ENCODE measurements around the gene SHMT1.
A peak's percentile ranks its signal among the peaks of the same experiment; 100 is the strongest.
"Not testable (repeated sequence)": the region's sequence is repeated elsewhere in the genome, so short reads cannot be mapped to it uniquely, and the experiment has no call there.

SHMT1 gene

GRCh38 chr17:18363101-18364049 is at the start of gene SHMT1:
Gene SHMT1 (minus strand): TSS chr17:18363550. CDS start chr17:18355981, 7,569 bp downstream.
- peak; percentile 77 to 86 for DNase-seq (ENCODE audit: low read depth in 2 of 2)

- not testable (repeated sequence) for DNase-seq (ENCODE audit: low read depth in 2 of 2)
These were observed 48.7 kb upstream of the SHMT1 start for GRCh38 chr17:18412001-18412538.

DNA sequence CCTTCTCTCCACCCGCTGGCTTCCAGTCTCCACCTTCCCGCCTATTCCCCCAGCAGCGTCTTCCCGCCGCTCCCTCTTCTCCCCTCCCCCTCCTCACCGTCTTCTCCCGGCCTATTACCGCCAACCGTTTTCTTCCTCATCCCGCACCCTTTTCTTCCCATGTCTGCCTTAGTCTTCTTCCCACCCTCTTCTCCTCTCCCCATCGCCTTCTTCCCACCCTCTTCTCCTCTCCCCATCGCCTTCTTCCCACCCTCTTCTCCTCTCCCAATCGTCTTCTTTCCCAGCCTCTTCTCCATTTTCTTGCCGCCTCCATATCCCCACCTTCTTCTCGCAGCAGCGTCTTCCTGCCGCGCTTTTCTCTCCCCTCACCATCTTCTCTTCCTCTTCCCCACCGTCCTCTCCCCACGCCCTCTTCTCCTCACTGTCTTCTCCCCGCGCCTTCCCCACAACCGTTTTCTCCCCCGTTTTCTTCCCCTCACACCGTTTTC is 48.1 kb upstream of the SHMT1 start:
- DNase-seq (ENCODE audit: low read depth in 2 of 2): peak; percentile 4 to 11

- DNase-seq (ENCODE audit: low read depth in 2 of 2): not testable (repeated sequence)
These were observed 47.4 kb upstream of the SHMT1 start for GRCh38 chr17:18410736-18411135.

DNA sequence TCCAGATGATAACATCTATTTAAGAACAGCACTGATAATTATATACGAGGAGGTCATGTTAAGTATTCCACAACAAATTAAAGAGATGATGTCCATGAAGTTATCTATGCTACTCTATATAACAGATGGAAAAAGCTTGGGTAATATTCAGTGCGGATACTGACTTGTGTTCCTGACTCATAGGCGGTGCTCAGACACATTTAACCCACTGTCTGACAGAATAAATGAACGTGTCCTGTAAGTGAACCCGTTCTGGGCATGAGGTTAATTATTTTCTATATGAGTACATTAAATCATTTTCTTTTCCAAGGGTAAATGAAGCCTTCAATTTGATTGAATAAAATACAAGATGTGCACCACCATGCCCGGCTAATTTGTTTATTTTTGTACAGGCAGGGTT is 46.0 kb upstream of the SHMT1 start:
- not testable (repeated sequence) for DNase-seq (ENCODE audit: low read depth in 2 of 2)

DNA sequence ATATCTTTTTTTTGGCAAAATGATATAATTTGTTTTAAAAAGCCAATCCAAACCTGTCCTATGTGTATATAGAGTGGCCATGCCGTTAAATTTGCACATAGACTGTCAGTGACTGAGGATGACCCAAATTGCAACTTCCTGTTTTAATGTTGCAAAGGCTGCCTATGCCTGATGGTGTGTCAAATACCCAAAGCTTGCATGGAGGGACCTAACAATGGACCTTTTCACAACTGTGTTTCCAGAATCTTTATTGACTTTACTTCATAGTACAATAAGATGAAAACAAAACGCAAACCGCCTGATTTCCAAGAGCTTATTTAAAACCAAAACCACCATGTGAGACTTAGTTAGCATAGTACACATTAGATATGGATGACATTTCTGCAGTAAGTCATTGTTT is 45.6 kb upstream of the SHMT1 start:
- not testable (repeated sequence) for DNase-seq (ENCODE audit: low read depth in 2 of 2)

- DNase-seq (ENCODE audit: low read depth in 2 of 2): not testable (repeated sequence)
These were observed 40.3 kb upstream of the SHMT1 start for GRCh38 chr17:18403604-18404003.

DNA sequence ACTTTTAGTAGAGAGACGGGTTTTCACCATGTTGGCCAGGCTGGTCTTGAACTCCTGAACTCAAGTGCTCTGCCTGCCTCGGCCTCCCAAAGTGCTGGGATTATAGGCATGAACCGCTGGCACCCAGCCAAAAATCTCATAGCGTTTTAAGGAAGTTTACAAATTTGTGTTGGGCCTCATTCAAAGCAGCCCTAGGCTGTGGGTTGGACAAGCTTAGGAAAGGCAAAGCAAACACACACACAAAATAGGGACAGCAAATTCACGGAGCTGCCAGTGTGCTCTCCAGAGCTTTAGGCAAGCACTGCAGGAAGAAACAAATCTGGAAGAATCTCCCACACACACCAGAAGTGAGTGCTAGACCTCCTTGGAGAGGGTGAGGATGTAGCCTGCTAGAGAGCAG is 39.8 kb upstream of the SHMT1 start:
- DNase-seq (ENCODE audit: low read depth in 2 of 2): not testable (repeated sequence)

DNA sequence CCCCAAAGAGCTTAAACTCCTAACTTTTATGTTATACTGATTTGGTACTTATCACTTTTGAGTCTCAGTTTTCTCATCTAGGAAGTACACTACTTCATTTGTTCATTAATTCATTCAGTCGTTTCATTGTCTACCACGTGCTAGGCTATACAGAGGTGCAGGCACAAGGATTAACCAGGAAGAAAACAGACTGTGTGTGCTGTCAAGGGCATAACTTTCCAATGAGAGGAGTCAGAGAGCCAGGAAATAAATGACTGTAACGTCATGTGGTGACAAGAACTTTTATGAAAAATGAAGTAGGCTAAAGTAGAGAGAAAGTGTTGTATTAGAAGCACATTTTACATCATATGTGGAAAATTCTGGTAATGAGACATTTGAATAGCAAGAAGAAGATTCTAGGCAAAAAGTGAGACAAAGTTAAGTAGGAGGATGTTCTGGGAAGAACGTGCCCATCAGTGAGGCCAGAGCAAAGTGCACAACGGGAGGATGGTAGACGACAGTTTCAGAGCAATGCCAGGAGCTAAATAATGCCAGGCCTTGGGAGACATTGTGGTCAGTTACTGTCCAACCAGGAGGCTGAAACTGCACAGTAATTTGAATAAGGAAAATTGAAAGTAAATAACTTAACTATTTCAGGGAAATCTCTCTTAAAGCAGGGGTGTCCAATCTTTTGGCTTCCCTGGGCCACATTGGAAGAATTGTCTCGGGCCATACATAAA is 38.7 kb upstream of the SHMT1 start:
- not testable (repeated sequence) for DNase-seq (ENCODE audit: low read depth in 2 of 2)

GRCh38 chr17:18388728-18389127 is 25.4 kb upstream of the SHMT1 start:
- not testable (repeated sequence) for DNase-seq (ENCODE audit: low read depth in 2 of 2)

- not testable (repeated sequence) for DNase-seq (ENCODE audit: low read depth in 2 of 2)
These were observed 24.9 kb upstream of the SHMT1 start for GRCh38 chr17:18388266-18388665.

- not testable (repeated sequence) for DNase-seq (ENCODE audit: low read depth in 2 of 2)
These were observed 24.2 kb upstream of the SHMT1 start for GRCh38 chr17:18387583-18387982.

DNA sequence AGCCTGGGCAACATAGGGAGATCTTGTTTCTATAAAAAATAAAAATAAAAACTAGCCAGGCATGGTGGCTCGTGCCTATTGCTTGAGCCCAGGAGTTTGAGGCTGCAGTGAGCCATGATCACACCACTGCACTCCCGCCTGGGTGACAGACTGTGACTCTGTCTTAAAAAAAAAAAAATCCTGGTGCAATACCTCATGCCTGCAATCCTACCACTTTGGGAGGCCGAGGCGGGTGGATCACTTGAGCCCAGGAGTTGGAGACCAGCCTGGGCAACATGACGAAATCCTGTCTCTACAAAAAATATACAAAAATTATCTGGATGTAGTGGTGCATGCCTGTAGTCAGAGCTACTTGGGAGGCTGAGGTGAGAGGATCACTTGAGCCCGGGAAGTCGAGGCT is 20.9 kb upstream of the SHMT1 start:
- DNase-seq (ENCODE audit: low read depth in 2 of 2): not testable (repeated sequence)

DNA sequence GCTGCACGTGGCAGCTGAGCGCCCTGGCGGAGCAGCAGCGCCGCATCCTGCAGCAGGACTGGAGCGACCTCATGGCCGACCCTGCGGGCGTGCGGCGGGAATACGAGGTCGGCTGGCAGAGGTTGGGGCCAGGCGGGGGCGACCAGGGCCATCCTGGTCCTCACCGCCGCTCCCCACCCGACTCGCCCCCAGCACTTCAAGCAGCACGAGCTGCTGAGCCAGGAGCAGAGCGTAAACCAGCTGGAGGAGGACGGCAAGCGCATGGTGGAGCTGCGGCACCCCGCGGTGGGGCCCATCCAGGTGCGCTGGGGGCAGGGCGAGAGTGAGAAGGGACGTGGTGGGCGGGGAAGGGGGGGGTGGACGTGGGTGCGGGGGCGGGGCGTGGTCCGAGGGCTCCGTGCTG is 19.7 kb upstream of the SHMT1 start:
- not testable (repeated sequence) for DNase-seq (ENCODE audit: low read depth in 2 of 2)

- DNase-seq (ENCODE audit: low read depth in 2 of 2): no peak
These were observed 19.2 kb upstream of the SHMT1 start for GRCh38 chr17:18382441-18383078.

- no peak for DNase-seq (ENCODE audit: low read depth in 2 of 2)
These were observed 18.5 kb upstream of the SHMT1 start for GRCh38 chr17:18381953-18382245.

- no peak for DNase-seq (ENCODE audit: low read depth in 2 of 2)
These were observed 18.0 kb upstream of the SHMT1 start for GRCh38 chr17:18381158-18381952.

- DNase-seq (ENCODE audit: low read depth in 2 of 2): no peak
These were observed 17.3 kb upstream of the SHMT1 start for GRCh38 chr17:18380471-18381157.

DNA sequence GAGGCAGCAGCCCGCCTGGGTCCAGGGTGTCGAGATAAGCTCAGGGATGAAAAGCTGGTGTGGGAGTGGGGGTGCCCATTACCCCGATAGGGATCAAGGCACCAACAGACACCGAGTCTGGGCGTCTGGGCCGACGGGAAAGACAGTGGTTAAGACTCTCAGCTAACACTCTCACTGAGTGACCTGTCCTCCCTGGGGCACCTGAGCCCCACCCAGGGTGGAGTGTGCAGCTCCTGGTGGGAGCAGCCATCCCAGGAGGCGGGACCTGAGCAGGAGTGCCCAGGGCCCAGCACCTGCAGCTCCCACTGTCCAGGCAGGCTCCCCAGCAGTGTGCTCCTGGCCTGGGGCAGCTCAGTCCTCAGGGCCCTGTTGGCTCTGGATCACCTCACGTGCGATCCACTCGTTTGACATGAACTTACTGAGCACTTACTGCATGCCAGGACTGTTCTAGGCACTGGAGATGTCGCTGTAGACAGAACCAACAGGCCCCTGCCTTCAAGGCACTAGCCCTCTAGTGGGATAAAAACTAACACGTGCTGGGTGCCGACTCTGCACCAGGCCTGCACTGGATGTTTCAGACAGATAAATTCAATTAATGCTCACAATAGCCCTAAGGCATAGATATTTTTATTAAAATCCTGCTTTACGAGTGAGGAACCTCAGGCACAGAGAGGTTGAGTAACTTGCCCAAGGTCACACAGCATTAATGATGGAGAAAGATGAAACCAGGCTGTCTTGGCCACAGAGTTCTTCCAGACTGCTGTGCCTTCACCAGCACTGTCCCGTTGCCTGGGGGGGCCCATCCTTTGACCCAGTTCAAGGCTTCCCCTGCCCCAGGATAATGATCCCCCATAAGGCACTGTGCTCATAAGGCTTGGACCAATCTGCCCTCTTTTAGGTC is 16.1 kb upstream of the SHMT1 start:
- no peak for DNase-seq (ENCODE audit: low read depth in 2 of 2)

All from stimulated activated CD4-positive, alpha-beta T cell treated with anti-CD3 and anti-CD28 coated beads, Interleukin-12 subunit alpha, Interleukin-12 subunit beta, amount 100 ng/mL, for 24 hours (primary cell).